HEK293T (cell line): ENCODE measurements around the gene PRPF19.
A peak's percentile ranks its signal among the peaks of the same experiment; 100 is the strongest.

Source experiments
- CTCF ChIA-PET: fragments of 350-600 bp; formaldehyde crosslinking; extraction: SDS; loops from one replicate; lab custom pipeline; 2021; ENCODE audit warnings: antibody characterized with exemption, inconsistent platforms; lab: Yijun Ruan, JAX
- POLR2A ChIA-PET: fragments of 350-600 bp; formaldehyde crosslinking; extraction: SDS; loops from one replicate; lab custom pipeline; 2020; ENCODE audit warnings: antibody characterized with exemption, inconsistent platforms; lab: Yijun Ruan, JAX
- DNase-seq: peaks from one replicate; pipeline ENCODE4 v3.0.0; 2012; ENCODE audit warnings: mixed read lengths; ENCODE audit errors: extremely low spot score
- ARNT ChIP-seq: fragments of 450-650 bp; IDR thresholded peaks from 2 replicates; pipeline ENCODE4 v1.6.1; 2017; ENCODE audit warnings: mild to moderate bottlenecking
- BHLHE40 ChIP-seq: fragments of 450-650 bp; IDR thresholded peaks from 2 replicates; pipeline ENCODE4 v1.6.1; 2016; ENCODE audit warnings: mild to moderate bottlenecking, moderate library complexity, borderline replicate concordance
- CTBP1 ChIP-seq: fragments of 450-650 bp; IDR thresholded peaks from 2 replicates; pipeline ENCODE4 v1.6.1; 2016; ENCODE audit warnings: borderline replicate concordance
- ELF4 ChIP-seq: fragments of 450-650 bp; IDR thresholded peaks from 2 replicates; pipeline ENCODE4 v1.6.1; 2017; ENCODE audit warnings: antibody characterized with exemption
- FOXA1 ChIP-seq: fragments of 450-650 bp; IDR thresholded peaks from 2 replicates; pipeline ENCODE4 v1.6.1; 2016; ENCODE audit warnings: mild to moderate bottlenecking
- FOXK2 ChIP-seq: fragments of 450-650 bp; IDR thresholded peaks from 2 replicates; pipeline ENCODE4 v1.6.1; 2016; ENCODE audit warnings: mild to moderate bottlenecking
- FOXM1 ChIP-seq: fragments of 450-650 bp; IDR thresholded peaks from 2 replicates; pipeline ENCODE4 v1.6.1; 2017; ENCODE audit warnings: mild to moderate bottlenecking, borderline replicate concordance
- HDGF ChIP-seq: fragments of 450-650 bp; IDR thresholded peaks from 2 replicates; pipeline ENCODE4 v1.6.1; 2017; ENCODE audit warnings: antibody characterized with exemption, borderline replicate concordance
- L3MBTL2 ChIP-seq: fragments of 450-650 bp; conservative IDR thresholded peaks from 2 replicates; pipeline ENCODE4 v1.6.1; 2016; ENCODE audit warnings: mild to moderate bottlenecking
- LEF1 ChIP-seq: fragments of 450-650 bp; IDR thresholded peaks from 2 replicates; pipeline ENCODE4 v1.6.1; 2017; ENCODE audit warnings: mild to moderate bottlenecking, borderline replicate concordance
- NFRKB ChIP-seq: fragments of 450-650 bp; IDR thresholded peaks from 2 replicates; pipeline ENCODE4 v1.6.1; 2016; ENCODE audit warnings: mild to moderate bottlenecking, moderate library complexity
- SP1 ChIP-seq: fragments of 450-650 bp; IDR thresholded peaks from 2 replicates; pipeline ENCODE4 v1.6.1; 2017
- SUZ12 ChIP-seq: fragments of 450-650 bp; IDR thresholded peaks from 2 replicates; pipeline ENCODE4 v1.6.1; 2016; ENCODE audit warnings: mild to moderate bottlenecking
- TARDBP ChIP-seq: fragments of 450-650 bp; IDR thresholded peaks from 2 replicates; pipeline ENCODE4 v1.6.1; 2016
- ZNF384 ChIP-seq: fragments of 450-650 bp; IDR thresholded peaks from 2 replicates; pipeline ENCODE4 v1.6.1; 2016
- TF ChIP-seq, protein P1 (sequence below): fragments of 450-650 bp; IDR thresholded peaks from 2 replicates; pipeline ENCODE4 v1.6.1; 2016

Gene PRPF19

GRCh38 chr11:60906132-60906972, at the start of gene PRPF19:
Gene PRPF19 (minus strand): TSS chr11:60906585. CDS start chr11:60906382, 203 bp downstream.
- peak; percentile 98 for DNase-seq
- TF ChIP-seq L3MBTL2 (peak; percentile 32), ZNF384 (no peak), ELF4 (peak; percentile 52; the same call in 1 of the 2 replicates)
- ChIA-PET CTCF (interaction anchor here (1.0 kb wide), 1 partner anchor 9 kb away, joined by 3 read pairs; no protein-coding TSS in a partner anchor), POLR2A (interaction anchor here (1.1 to 2.1 kb wide), 10 partner anchors 8 to 255 kb away, joined by 3 to 34 read pairs (median 4); partner anchors contain the start of genes TMEM109 and VPS37C)

DNA sequence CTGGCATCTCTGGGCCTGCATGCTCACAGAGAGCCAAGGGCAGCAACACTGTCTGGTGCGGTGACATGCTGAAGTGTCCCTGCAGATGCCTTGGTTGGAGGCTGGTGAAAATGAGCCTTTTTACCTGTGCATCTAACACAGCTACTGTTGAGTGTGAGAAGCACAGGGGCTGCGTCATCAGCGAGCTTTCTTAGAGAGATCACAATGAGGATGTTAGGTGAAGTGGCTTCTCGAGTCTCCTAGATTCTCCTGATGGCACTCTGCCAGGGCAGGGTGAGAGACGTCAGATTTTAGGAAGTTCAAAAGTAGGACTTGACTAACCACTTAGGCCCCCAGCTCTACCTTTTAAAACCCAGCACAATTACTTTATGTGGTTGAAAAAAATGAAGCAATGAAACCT, 49.2 kb upstream of the PRPF19 start:
- ChIA-PET CTCF (interaction anchor here (0.6 kb wide), 1 partner anchor 551 kb away, joined by 3 read pairs; no protein-coding TSS in a partner anchor), POLR2A (no interaction called here)
- TF ChIP-seq L3MBTL2 (no peak), ELF4 (no peak), SP1 (no peak), FOXK2 (no peak), BHLHE40 (no peak), ARNT (no peak), HDGF (no peak)
- DNase-seq, result no peak

DNA sequence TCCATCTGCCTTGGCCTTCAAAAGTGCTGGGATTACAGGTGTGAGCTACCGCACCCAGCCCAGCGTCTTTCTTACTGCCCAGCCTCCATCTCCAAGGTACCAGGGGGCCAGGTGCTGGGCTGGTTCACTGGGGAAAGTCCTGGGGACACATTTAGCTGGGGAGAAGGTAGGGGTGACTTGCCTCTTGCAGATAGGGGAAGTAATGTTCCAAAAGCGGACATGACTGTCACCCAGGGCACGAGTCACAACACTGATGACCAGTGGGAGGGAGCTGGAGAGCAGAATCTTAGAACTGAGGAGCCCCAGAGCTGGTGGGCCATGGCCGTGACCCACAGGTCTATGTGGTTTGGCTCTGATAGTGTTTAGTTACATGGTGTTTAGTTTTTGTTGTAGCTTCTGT, 48.0 kb upstream of the PRPF19 start:
- DNase-seq, result no peak
- ChIA-PET CTCF (no interaction called here), POLR2A (no interaction called here)
- TF ChIP-seq CTBP1 (no peak), ELF4 (no peak), FOXK2 (no peak), L3MBTL2 (no peak), SP1 (no peak), ARNT (no peak)
- TF ChIP-seq, protein P1, sequence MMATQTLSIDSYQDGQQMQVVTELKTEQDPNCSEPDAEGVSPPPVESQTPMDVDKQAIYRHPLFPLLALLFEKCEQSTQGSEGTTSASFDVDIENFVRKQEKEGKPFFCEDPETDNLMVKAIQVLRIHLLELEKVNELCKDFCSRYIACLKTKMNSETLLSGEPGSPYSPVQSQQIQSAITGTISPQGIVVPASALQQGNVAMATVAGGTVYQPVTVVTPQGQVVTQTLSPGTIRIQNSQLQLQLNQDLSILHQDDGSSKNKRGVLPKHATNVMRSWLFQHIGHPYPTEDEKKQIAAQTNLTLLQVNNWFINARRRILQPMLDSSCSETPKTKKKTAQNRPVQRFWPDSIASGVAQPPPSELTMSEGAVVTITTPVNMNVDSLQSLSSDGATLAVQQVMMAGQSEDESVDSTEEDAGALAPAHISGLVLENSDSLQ, result no peak

DNA sequence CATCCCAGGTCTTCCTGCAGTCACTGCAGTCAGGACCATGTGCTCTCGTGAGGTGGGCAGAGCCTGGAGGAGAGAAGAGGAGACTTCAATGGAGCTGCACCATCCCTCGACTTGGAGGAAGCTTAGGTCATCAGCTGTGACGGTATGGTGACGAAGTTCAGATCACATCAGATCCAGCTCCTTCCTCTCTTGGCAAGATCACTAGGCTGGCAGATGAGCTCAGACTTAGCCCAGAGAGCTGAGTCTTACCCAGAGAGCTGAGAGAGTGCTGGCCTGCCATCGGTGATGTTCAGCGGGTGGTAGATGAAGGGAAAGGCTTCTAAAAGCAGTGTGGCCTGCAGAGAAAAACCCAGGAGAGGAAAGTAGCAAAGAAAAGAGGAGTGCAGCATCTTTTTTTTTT, 47.4 kb upstream of the PRPF19 start:
- CTCF ChIA-PET, result no interaction called here
- POLR2A ChIA-PET, result no interaction called here
- TF ChIP-seq L3MBTL2 (no peak), TARDBP (no peak), FOXA1 (no peak), ARNT (no peak), HDGF (no peak), FOXM1 (no peak), ELF4 (no peak), SP1 (no peak), FOXK2 (no peak), ZNF384 (no peak)
- TF ChIP-seq, protein P1, result no peak
- no peak for DNase-seq

GRCh38 chr11:60952742-60953170, 46.4 kb upstream of the PRPF19 start:
- TF ChIP-seq ARNT (no peak), L3MBTL2 (no peak), ZNF384 (no peak), FOXK2 (no peak), HDGF (no peak), FOXM1 (no peak), BHLHE40 (no peak), FOXA1 (no peak), CTBP1 (no peak), TARDBP (no peak), SUZ12 (no peak), ELF4 (no peak), LEF1 (no peak), SP1 (no peak)
- TF ChIP-seq, protein P1, result no peak
- DNase-seq, result no peak
- CTCF ChIA-PET, result no interaction called here
- POLR2A ChIA-PET, result interaction anchor here (0.5 kb wide), 1 partner anchor 38 kb away, joined by 6 read pairs; no protein-coding TSS in a partner anchor

DNA sequence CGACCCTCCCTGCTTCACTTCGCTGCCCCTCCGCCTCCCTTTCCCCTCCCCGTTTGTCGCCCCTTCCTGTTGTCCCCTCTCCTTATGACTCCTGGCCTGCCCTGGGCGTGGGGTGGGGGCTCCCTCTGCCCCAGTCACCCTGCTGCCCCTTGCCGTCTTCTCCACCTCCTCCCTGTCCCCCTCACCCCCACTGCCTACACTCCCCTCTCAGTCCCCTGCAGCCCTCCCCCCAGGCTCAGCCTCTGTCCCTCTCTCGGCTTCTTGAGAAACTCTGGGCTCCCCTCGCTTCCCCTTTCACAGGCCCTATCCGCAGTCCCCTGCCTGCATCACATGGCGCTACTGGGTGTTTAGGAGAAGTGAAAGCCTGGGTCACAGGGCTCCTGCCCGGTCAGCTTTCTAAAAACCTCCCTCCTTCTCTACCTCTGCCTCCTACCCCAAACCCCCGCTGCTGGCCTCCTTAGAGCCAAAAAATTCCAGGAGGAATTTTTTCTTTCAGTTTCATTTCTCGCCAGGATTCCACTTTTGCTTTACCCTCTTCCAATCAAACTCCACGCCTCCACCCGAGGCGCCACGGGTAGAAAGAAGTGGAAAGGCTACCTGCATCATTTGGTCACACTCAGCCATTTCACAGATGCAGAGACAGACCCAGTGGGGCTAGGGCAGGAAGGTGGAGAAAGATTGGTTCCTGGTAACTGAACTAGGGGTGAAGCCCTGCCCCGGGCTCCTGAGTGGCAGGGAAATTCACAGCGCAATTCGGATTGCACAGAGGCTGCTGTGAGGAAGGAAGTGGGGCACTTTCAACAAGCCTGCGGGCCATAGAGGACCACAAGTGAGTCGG, 45.7 kb upstream of the PRPF19 start, which contains the start of gene SLC15A3:
Gene SLC15A3, minus strand, starts transcription at position 273 of the 838 bp plus-strand sequence. CDS start 625 bp downstream, outside the sequence.
- POLR2A ChIA-PET, result interaction anchor here (0.5 kb wide), 1 partner anchor 37 kb away, joined by 6 read pairs; no protein-coding TSS in a partner anchor
- no peak for TF ChIP-seq HDGF
- no peak for TF ChIP-seq FOXK2
- TF ChIP-seq ZNF384, result no peak
- TF ChIP-seq, protein P1, result no peak
- TF ChIP-seq BHLHE40, result no peak
- no peak for TF ChIP-seq FOXA1
- TF ChIP-seq ARNT, result no peak
- TF ChIP-seq ELF4, result no peak
- TF ChIP-seq LEF1, result no peak
- no peak for TF ChIP-seq L3MBTL2
- TF ChIP-seq CTBP1, result no peak
- TF ChIP-seq NFRKB, result no peak
- no peak for TF ChIP-seq SP1
- no peak for TF ChIP-seq TARDBP
- no peak for TF ChIP-seq SUZ12
- DNase-seq, result no peak
- CTCF ChIA-PET, result no interaction called here
